K562 (cell line): ENCODE data around the gene BRAF. TPM values are rescaled to one million over a fixed set of nuclear protein-coding genes. Genes with fewer than 3 reads are reported as not detected.
A peak's percentile ranks its signal among the peaks of the same experiment; 100 is the strongest.

Experiments
- ATAC-seq: fragments of 200-7000 bp; cut with Tn5 transposase; 3 replicates; pipeline ENCODE4 v1.9.1; 2020; ENCODE audit warnings: moderate library complexity
- BruUV-seq: library from RNA; stranded (reverse); fragments of 400-500 nt; replicated peaks from 2 replicates; lab custom pipeline; 2021; lab: Mats Ljungman, UMichigan
- CTCF ChIA-PET: fragments of 300-600 bp; formaldehyde crosslinking; extraction: SDS; loops from one replicate; lab custom pipeline; 2021; ENCODE audit warnings: low intra/inter-chr PET ratio; lab: Yijun Ruan, JAX
- POLR2A ChIA-PET: fragments of 300-600, 350-650 bp; sonication (Branson Sonifier 250); formaldehyde crosslinking; extraction: SDS; loops from one replicate; lab custom pipeline; 2021; ENCODE audit warnings: antibody characterized with exemption, inconsistent platforms; lab: Yijun Ruan, JAX
- DNase-seq, 4 experiments: peaks; one replicate each; pipeline versions ENCODE4 v3.0.0 to v3.0.0-alpha.2; 2011 to 2018; ENCODE audit warnings: low spot score in 3 of 4, mixed read lengths in 3 of 4; ENCODE audit errors: extremely low read depth in 1 of 4
- FAIRE-seq: peaks from 2 replicates; lab custom pipeline; 2011; peaks lifted over from hg19 to GRCh38; lab: Jason Lieb, UNC
- H2AFZ ChIP-seq: 2 replicates; pipeline ENCODE4 v1.6.0; 2011; ENCODE audit warnings: low read depth, low read length, control low read depth, inconsistent platforms
- H3K27ac ChIP-seq: fragments of 200-600 bp; 3 replicates; pipeline ENCODE4 v1.8.0; 2011; ENCODE audit warnings: low read depth, mild to moderate bottlenecking, control low read depth, inconsistent platforms, low read length, moderate library complexity, mixed read lengths; ENCODE audit errors: extremely low read depth
- H3K27me3 ChIP-seq, 2 experiments: fragments of 300-600 bp in 1 of 2; 2 replicates in 1 of 2; 3 replicates in 1 of 2; pipeline versions ENCODE4 v1.6.0 to v1.8.0; 2011; ENCODE audit warnings: inconsistent platforms in 2 of 2, low read length in 2 of 2, mild to moderate bottlenecking in 1 of 2, mixed read lengths in 1 of 2, moderate library complexity in 1 of 2; ENCODE audit not compliant: control insufficient read depth in 2 of 2, insufficient read depth in 2 of 2
- H3K36me3 ChIP-seq: fragments of 300-600 bp; 3 replicates; pipeline ENCODE4 v1.8.0; 2011; ENCODE audit warnings: mild to moderate bottlenecking, low read length, inconsistent platforms; ENCODE audit not compliant: control insufficient read depth, insufficient read depth
- H3K4me1 ChIP-seq, 2 experiments: fragments of 200-600 bp in 1 of 2; replicated peaks in 1 of 2; 2 replicates in 1 of 2; 3 replicates in 1 of 2; pipeline versions ENCODE4 v1.5.1 to v1.8.0; 2011; ENCODE audit warnings: inconsistent platforms in 2 of 2, low read length in 2 of 2, mild to moderate bottlenecking in 1 of 2, mixed read lengths in 1 of 2, moderate library complexity in 1 of 2; ENCODE audit not compliant: control insufficient read depth in 2 of 2, insufficient read depth in 2 of 2
- H3K4me2 ChIP-seq: 2 replicates; pipeline ENCODE4 v1.6.1; 2011; ENCODE audit warnings: low read length, control low read depth, inconsistent platforms, mixed read lengths; ENCODE audit not compliant: insufficient read depth
- H3K4me3 ChIP-seq: fragments of 200-600 bp; sonication (generic), shearing (Covaris generic); 2 replicates; pipeline ENCODE4 v1.5.1; 2016; ENCODE audit warnings: control low read depth, inconsistent platforms
- H3K79me2 ChIP-seq: fragments of 200-600 bp; 3 replicates; pipeline ENCODE4 v1.8.0; 2011; ENCODE audit warnings: low read length, inconsistent platforms; ENCODE audit not compliant: control insufficient read depth, insufficient read depth
- H3K9ac ChIP-seq, 2 experiments: 2 replicates each; pipeline versions ENCODE4 v1.6.0 to v1.6.1; 2011; ENCODE audit warnings: low read depth in 2 of 2, low read length in 2 of 2, control low read depth in 1 of 2, inconsistent platforms in 1 of 2, mild to moderate bottlenecking in 1 of 2, mixed read lengths in 1 of 2; ENCODE audit not compliant: insufficient read depth in 1 of 2
- H3K9me1 ChIP-seq: one replicate; pipeline ENCODE4 v1.6.0; 2011; ENCODE audit warnings: inconsistent platforms, mild to moderate bottlenecking, low read length, moderate library complexity; ENCODE audit not compliant: control insufficient read depth, insufficient read depth
- H3K9me3 ChIP-seq: replicated peaks from 2 replicates; pipeline ENCODE4 v1.5.1; 2011; ENCODE audit warnings: low read depth, low read length, inconsistent platforms; ENCODE audit not compliant: control insufficient read depth, insufficient read depth
- H4K20me1 ChIP-seq: replicated peaks from 2 replicates; pipeline ENCODE4 v1.6.1; 2011; ENCODE audit warnings: low read length, inconsistent platforms, mixed read lengths; ENCODE audit not compliant: control insufficient read depth, insufficient read depth
- DMBX1 ChIP-seq: fragments of 250-450 bp; sonication (Bioruptor Pico); IDR thresholded peaks from 2 replicates; pipeline ENCODE4 v1.8.0; 2022; ENCODE audit warnings: inconsistent platforms, mild to moderate bottlenecking, moderate library complexity, borderline replicate concordance
- HNRNPLL ChIP-seq: fragments of 200-400 bp; formaldehyde crosslinking; IDR thresholded peaks from 2 replicates; pipeline ENCODE4 v1.6.1; 2017; ENCODE audit warnings: low read length, low read depth, mild to moderate bottlenecking; ENCODE audit not compliant: poor library complexity, severe bottlenecking
- NR3C1 ChIP-seq: sonication (generic); formaldehyde crosslinking; IDR thresholded peaks from 2 replicates; pipeline ENCODE4 v1.8.1; 2022; ENCODE audit warnings: missing genetic modification reagents
- PHB2 ChIP-seq: fragments of 450-650 bp; IDR thresholded peaks from 2 replicates; pipeline ENCODE4 v1.6.1; 2017; ENCODE audit warnings: low read depth
- POLR2H ChIP-seq: IDR thresholded peaks from 2 replicates; pipeline ENCODE4 v1.6.1; 2016; ENCODE audit warnings: missing genetic modification characterization, low read depth, mild to moderate bottlenecking, control low read depth, missing compliant biosample characterization, moderate library complexity
- WGBS: fragments of 100-300 bp; shearing (Covaris generic); methylation state at CpG from one replicate; pipeline ENCODE4 v1.1.6; 2016; ENCODE audit warnings: low coverage, mixed read lengths; ENCODE audit not compliant: insufficient coverage; ENCODE audit errors: missing lambda C conversion rate; 5-methylcytosine and 5-hydroxymethylcytosine counted together
- in situ Hi-C: fragments of 300-500 bp; cut with MboI; formaldehyde crosslinking; loops from 4 replicates; pipeline ENCODE4 v1.15.0; 2018; ENCODE audit warnings: inconsistent platforms, mixed read lengths
- intact Hi-C: fragments of 100-400 bp; cut with micrococcal nuclease; formaldehyde crosslinking; loops from 2 replicates; pipeline ENCODE4 v1.14.2; 2022
- polyA plus RNA-seq, 8 experiments: library from polyadenylated mRNA; depleted of rRNA in 4 of 8; stranded (reverse) in 5 of 8; unstranded in 3 of 8; fragments of >200 nt; fragmentation: Nextera tagmentation in 2 of 8; fragmentation: Illumina TruSeq in 1 of 8; extraction: Ambion mirVana in 2 of 8; extraction: Trizol in 1 of 8; gene quantifications; 2 replicates each; pipeline versions ENCODE4 v1.2.1 to v1.2.3, GENCODE V29; 2011 to 2014; ENCODE audit warnings: inconsistent platforms in 1 of 8, missing spikeins in 1 of 8
- total RNA-seq, 7 experiments: library from RNA; depleted of rRNA in 6 of 7; stranded (reverse); fragments of >200 nt in 6 of 7; fragmentation: Illumina TruSeq in 2 of 7; extraction: Trizol in 2 of 7; gene quantifications; 2 replicates each; pipeline versions ENCODE4 v1.2.1 to v1.2.3, GENCODE V29; 2011 to 2021; ENCODE audit warnings: low replicate concordance in 1 of 7
- TF ChIP-seq, protein P1 (sequence below): IDR thresholded peaks from 2 replicates; pipeline ENCODE4 v1.6.1; 2016; ENCODE audit warnings: missing genetic modification characterization, missing compliant biosample characterization
- TF ChIP-seq, protein P2 (sequence below): fragments of 450-650 bp; formaldehyde crosslinking; conservative IDR thresholded peaks from 2 replicates; pipeline ENCODE4 v1.4.0; 2022; ENCODE audit warnings: mild to moderate bottlenecking, missing genetic modification characterization
- TF ChIP-seq, protein P3 (sequence below): sonication (generic); formaldehyde crosslinking; IDR thresholded peaks from 2 replicates; pipeline ENCODE4 v1.8.0; 2023; ENCODE audit warnings: missing genetic modification reagents, mild to moderate bottlenecking, borderline replicate concordance
- TF ChIP-seq, protein P4 (sequence below): fragments of 250-450 bp; sonication (Bioruptor Pico); IDR thresholded peaks from 2 replicates; pipeline ENCODE4 v1.5.1; 2021; ENCODE audit warnings: mild to moderate bottlenecking

The BRAF gene
- total and polyA plus RNA-seq, 9 of the 15 experiments (the other 6 are each of a cell fraction or from before 2014, with no cell fraction given) = 3.6 to 38.3 (median 21.9) TPM

DNA sequence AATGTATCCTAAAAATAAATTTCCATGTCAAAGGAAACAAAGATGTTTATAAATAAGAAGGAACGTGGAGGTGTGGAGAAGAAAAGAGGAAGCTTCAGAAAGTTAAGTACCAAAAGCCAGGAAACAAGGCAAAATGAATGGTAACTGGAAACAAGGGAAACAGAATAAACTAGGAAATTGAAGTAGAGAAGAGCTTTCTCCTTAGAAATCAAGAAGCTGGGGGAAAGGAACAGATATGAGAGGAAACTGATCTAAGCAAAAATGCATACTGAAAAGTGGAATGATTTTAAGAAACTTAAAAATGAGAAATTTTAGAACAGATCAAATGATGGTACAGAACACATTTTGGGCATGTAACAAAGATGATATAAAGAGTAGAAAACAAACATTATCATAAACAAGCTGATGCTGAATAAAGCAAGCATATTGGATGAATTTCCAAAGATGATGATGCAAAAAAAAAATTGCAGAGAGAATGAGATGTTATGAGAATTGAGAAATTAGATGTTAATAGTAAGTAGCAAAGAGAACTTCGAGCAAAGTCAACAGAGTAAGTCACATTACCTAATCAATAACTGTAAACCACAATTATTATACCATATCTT is 1.9 kb downstream of the BRAF start:
- Histone ChIP-seq H3K79me2 (peaks cover 65% of the 10 kb centered on the region), H2AFZ (no peak overlapping the region), H3K36me3 (0 out of 3 replicates have a peak, but pooled peaks cover 3% of the 10 kb centered on the region), H3K27me3 (no peaks in the 10 kb centered on the region), H3K4me3 (no peak overlapping the region), H3K9ac (peak overlapping the region in 1 of 2 experiments; percentile 91; a peak in 2 of 4 replicates), H3K9me1 (no peaks in the 10 kb centered on the region), H3K4me1 (peaks cover 0 to 3% of the 10 kb centered on the region in 2 experiments; a peak in 2 of 5 replicates), H4K20me1 (peaks cover 11% of the 10 kb centered on the region), H3K27ac (no peak overlapping the region), H3K9me3 (no peaks in the 10 kb centered on the region), H3K4me2 (peak overlapping the region; percentile 95)
- in situ Hi-C loops (no loop called here), intact Hi-C loops (loop anchor here (1.0 to 10.0 kb wide), 3 partner anchors 89 to 228 kb away; partner anchors contain the start of genes MRPS33 and NDUFB2)
- FAIRE-seq (no peak), DNase-seq (no peak), ATAC-seq (no peak)
- ChIA-PET CTCF (no interaction called here), POLR2A (interaction anchor here (0.9 to 2.7 kb wide), 6 partner anchors 9 to 434 kb away, joined by 3 to 13 read pairs (median 4); no protein-coding TSS in a partner anchor)
- WGBS = 16% methylated on average over 2 of the region's 2 CpGs
- TSS peak; percentile 43 for BruUV-seq
- TF ChIP-seq, protein P1, sequence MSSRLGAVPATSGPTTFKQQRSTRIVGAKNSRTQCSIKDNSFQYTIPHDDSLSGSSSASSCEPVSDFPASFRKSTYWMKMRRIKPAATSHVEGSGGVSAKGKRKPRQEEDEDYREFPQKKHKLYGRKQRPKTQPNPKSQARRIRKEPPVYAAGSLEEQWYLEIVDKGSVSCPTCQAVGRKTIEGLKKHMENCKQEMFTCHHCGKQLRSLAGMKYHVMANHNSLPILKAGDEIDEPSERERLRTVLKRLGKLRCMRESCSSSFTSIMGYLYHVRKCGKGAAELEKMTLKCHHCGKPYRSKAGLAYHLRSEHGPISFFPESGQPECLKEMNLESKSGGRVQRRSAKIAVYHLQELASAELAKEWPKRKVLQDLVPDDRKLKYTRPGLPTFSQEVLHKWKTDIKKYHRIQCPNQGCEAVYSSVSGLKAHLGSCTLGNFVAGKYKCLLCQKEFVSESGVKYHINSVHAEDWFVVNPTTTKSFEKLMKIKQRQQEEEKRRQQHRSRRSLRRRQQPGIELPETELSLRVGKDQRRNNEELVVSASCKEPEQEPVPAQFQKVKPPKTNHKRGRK (tag) = peak; percentile 12; the same call in 1 of the 2 replicates
- no peak for TF ChIP-seq HNRNPLL
- TF ChIP-seq, protein P2, sequence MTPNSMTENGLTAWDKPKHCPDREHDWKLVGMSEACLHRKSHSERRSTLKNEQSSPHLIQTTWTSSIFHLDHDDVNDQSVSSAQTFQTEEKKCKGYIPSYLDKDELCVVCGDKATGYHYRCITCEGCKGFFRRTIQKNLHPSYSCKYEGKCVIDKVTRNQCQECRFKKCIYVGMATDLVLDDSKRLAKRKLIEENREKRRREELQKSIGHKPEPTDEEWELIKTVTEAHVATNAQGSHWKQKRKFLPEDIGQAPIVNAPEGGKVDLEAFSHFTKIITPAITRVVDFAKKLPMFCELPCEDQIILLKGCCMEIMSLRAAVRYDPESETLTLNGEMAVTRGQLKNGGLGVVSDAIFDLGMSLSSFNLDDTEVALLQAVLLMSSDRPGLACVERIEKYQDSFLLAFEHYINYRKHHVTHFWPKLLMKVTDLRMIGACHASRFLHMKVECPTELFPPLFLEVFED (CRISPR knock-in tag) = no peak
- no peak for TF ChIP-seq NR3C1 (CRISPR knock-in tag)
- peak; percentile 20; the same call in 1 of the 2 replicates for TF ChIP-seq PHB2
- no peak for TF ChIP-seq DMBX1 (CRISPR knock-in tag)
- peak; percentile 51; the same call in 1 of the 2 replicates for TF ChIP-seq POLR2H (tag)
- TF ChIP-seq, protein P3, sequence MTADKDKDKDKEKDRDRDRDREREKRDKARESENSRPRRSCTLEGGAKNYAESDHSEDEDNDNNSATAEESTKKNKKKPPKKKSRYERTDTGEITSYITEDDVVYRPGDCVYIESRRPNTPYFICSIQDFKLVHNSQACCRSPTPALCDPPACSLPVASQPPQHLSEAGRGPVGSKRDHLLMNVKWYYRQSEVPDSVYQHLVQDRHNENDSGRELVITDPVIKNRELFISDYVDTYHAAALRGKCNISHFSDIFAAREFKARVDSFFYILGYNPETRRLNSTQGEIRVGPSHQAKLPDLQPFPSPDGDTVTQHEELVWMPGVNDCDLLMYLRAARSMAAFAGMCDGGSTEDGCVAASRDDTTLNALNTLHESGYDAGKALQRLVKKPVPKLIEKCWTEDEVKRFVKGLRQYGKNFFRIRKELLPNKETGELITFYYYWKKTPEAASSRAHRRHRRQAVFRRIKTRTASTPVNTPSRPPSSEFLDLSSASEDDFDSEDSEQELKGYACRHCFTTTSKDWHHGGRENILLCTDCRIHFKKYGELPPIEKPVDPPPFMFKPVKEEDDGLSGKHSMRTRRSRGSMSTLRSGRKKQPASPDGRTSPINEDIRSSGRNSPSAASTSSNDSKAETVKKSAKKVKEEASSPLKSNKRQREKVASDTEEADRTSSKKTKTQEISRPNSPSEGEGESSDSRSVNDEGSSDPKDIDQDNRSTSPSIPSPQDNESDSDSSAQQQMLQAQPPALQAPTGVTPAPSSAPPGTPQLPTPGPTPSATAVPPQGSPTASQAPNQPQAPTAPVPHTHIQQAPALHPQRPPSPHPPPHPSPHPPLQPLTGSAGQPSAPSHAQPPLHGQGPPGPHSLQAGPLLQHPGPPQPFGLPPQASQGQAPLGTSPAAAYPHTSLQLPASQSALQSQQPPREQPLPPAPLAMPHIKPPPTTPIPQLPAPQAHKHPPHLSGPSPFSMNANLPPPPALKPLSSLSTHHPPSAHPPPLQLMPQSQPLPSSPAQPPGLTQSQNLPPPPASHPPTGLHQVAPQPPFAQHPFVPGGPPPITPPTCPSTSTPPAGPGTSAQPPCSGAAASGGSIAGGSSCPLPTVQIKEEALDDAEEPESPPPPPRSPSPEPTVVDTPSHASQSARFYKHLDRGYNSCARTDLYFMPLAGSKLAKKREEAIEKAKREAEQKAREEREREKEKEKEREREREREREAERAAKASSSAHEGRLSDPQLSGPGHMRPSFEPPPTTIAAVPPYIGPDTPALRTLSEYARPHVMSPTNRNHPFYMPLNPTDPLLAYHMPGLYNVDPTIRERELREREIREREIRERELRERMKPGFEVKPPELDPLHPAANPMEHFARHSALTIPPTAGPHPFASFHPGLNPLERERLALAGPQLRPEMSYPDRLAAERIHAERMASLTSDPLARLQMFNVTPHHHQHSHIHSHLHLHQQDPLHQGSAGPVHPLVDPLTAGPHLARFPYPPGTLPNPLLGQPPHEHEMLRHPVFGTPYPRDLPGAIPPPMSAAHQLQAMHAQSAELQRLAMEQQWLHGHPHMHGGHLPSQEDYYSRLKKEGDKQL (CRISPR knock-in tag) = no peak
- TF ChIP-seq, protein P4, sequence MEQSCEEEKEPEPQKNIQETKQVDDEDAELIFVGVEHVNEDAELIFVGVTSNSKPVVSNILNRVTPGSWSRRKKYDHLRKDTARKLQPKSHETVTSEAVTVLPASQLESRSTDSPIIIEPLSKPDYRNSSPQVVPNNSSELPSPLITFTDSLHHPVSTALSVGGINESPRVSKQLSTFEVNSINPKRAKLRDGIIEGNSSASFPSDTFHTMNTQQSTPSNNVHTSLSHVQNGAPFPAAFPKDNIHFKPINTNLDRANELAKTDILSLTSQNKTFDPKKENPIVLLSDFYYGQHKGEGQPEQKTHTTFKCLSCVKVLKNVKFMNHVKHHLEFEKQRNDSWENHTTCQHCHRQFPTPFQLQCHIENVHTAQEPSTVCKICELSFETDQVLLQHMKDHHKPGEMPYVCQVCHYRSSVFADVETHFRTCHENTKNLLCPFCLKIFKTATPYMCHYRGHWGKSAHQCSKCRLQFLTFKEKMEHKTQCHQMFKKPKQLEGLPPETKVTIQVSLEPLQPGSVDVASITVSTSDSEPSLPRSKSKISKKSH (CRISPR knock-in tag) = 0 out of 2 replicates have a peak, but pooled peaks have one; percentile 5
